NCI-H82 treated with DMSO at 0.1 percent for 48 hours (cell line): Measurements from ENCODE around the gene SUN1.
A peak's percentile ranks its signal among the peaks of the same experiment; 100 is the strongest.
"Not testable (repeated sequence)": the region's sequence is repeated elsewhere in the genome, so short reads cannot be mapped to it uniquely, and the experiment has no call there.

Source experiments
- DNase-seq: peaks from one replicate; lab custom pipeline; 2025; ENCODE audit not compliant: unreplicated experiment; lab: John Stamatoyannopoulos, UW

Gene SUN1

GRCh38 chr7:832167-832967 is at the start of gene SUN1:
Gene SUN1, plus strand, starts transcription at chr7:832476. Its CDS starts 49 bp downstream, at chr7:832525.
- DNase-seq = no peak

GRCh38 chr7:782718-783449 is 49.4 kb upstream of the SUN1 start:
- DNase-seq = no peak

DNA sequence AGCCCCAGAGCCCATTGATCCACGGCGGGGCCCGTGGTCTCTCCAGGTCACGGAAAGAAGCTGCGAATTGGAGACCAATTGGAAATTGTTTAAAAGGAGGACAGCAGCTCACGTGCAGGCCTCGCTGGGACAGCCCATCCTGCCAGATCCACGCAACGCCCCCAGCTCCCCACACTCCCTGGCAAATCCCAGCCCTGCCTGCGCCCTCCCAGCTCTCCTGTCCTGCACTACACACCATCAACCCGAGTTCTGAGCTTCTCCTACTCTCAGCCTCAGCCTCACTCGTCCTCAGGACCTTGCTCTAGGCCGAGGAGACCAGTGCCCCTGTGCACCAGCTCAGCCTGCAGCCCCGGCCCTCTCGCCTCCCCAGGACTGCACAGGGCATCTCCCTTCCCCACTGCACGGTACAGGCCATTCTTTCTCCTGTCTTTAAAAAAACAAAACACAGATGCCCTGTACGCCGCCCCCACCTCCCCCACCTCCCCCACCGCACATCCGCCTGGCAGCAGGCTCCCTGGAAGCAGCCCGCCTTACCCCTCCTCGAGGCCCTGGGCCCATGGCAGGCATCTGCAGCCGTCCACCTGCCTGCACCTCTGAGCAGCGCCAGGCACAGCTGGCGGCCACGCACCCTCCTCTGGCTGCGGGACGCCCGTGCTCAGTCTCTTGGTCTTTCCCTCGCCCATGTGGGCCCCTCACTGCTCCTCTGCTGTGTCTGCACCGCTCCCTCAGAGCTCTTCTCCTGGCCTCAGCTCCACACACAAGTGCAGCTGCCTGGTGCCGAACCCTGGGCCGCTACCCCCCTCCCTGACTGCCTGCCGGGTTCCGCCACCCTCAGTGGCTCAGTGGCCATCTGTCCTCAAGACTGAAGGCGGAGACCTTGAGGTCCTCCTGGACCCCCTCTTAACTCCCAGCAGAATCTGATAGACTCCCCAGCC is 48.5 kb upstream of the SUN1 start:
- DNase-seq = no peak

GRCh38 chr7:784971-785370 is 47.3 kb upstream of the SUN1 start:
- no peak for DNase-seq

DNA sequence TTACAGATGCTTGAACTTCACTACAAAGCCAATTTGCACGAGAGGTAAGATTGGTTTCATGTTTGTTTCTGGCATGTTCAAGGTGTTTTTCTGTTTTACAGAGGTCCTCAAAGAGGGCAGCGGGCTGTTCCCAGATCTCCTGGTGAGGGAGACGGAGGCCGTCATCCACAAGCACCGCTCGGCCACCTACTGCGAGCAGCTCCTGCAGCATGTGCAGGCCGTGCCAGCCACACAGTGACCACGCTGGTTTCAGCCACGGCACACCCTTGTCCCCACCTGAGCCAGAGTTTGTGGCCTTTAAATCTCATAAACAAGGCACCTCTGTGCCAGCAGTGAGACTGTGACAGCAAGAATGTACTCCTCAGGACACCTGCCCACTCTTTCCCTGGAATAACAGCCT is 46.9 kb upstream of the SUN1 start:
- DNase-seq = no peak

DNA sequence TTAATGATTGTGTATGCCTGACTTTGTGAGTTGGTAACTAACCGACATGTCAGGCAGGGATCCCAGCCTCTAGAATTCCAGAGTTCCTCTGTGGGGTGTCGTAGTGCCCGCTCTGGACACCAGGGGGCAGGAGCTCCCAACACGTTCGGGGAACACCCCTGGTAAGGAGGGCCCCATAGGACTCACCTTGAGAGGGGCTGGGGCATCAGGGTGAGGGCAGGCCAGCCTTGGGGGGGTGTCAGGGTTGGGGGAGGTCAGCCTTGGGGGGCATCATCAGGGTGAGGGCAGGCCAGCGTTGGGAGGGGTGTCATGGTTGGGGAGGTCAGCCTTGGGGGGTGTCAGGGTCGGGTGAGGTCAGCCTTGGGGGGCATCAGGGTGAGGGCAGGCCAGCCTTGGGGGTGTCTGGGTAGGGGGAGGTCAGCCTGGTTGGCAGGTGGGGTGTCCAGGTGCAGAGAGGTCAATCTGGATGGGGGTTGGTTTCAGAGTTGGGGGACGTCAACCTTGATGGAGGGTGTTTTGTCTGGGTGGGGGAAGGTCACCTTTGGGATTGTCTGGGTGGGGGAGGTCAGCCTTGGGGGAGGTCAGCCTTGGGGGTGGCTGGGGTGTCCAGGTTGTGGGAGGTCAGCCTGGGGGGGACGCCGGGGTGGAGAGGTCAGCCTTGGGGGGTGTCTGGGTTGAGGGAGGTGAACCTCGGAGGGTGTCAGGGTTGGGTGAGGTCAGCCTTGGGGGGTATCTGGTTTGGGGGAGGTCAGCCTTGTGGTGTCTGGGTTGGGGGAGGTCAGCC is 45.6 kb upstream of the SUN1 start:
- no peak for DNase-seq

DNA sequence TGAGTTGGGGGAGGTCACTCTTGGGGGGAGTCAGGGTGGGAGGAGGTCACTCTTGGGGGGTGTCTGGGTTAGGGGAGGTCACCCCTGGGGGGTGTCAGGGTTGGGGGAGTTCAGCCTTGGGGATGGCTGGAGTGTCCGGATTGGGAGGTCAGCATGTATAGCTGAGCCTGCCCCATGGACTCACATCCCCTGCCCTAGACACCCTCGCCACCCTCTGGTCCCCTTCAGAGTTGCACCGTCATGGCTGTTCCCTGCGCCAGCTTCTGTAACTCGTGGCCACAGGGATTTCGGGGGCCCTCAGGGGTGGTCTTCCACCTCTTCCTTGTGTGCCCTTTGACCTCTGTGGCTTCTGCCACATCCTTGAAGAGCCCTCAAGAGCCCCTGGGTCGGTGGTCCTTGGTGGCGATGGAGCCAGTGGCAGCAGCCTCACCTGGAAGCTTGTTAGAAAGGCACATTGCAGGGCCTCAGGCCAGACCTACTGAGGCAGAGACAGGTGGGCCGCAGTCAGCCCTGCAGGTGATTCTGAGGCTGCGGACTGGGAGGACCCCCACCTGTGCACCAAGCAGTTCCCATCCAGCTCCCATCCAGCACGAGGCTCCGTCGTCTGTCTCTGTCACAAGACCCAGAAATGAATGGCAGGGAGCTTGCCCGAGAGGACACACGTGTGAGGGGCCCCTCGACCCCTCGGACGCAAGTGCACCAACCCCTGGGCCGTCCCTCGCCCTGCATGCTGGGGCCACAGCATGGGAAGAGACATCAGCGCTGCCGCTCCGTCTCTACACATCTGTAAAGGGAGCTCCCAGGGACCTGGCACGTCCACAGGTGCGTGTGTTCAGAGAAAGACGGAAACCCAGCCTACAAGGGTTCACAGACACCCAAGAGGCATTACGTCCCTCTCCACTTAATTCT is 44.7 kb upstream of the SUN1 start:
- no peak for DNase-seq

DNA sequence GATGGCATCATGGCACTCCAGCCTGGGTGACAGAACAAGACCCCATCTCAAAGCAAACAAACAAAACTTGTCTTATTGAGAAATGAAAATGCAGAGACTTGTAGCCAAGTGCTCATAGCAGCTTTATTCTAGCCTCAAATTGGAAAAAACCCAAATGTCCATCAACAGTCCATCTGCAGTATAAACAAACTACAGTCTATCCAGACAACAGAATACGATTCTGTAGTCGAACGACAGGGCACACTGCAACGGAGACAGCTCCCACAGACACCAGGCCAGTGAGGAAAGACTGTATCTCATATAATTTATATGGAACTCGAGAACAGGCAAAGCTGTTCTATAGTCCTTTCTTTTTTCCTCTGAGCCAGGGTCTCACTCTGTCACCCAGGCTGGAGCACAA is 40.8 kb upstream of the SUN1 start:
- DNase-seq = no peak

GRCh38 chr7:794207-794606 is 38.1 kb upstream of the SUN1 start:
- DNase-seq = no peak

DNA sequence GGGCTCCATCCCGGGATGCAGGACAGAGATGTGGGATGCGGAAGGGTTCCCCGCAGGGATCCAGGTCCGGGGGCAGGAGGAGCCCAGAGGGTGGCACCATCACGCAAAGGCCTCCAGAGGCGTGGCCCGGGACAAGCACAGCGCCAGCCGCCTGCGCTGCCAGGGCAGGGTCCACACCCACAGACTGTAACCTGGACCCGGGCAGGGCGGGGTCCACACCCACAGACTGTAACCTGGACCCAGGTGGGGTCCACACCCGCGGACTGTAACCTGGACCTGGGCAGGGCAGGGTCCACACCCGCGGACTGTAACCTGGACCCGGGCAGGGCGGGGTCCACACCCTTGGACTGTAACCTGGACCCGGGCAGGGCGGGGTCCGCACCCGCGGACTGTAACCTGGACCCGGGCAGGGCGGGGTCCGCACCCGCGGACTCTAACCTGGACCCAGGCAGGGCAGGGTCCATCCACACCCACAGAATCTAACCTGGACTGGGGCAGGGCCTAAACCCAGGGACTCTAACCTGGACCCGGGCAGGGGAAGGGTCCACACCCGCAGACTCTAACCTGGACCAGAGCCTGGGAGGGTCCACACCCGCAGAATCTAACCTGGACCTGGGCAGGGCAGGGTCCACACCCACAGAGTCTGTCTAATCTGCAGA is 37.5 kb upstream of the SUN1 start:
- DNase-seq = no peak

- DNase-seq = not testable (repeated sequence)
Observed at GRCh38 chr7:796434-797169, 35.7 kb upstream of the SUN1 start.

DNA sequence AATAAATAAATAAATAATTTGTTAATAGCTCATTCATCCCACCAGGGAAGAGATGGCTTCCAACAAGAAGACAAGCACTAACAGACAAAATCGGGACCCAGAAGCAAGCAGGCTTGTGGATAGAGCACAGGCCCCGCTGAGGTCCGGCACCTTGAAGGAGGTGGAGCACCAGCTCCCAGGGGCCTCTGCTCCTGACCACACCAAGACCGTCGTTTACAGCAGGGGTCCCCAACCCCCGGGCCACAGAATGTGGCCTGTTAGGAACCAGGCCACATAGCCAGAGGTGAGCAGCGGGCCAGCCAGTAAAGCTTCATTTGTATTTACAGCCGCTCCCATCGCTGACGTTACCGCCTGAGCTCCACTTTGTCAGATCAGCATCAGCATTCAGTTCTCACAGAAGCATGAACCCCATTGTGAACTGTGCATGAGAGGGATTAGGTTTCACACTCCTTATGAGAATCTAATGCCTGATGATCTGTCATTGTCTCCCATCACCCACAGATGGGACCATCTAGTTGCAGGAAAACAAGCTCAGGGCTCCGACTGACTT is 33.3 kb upstream of the SUN1 start:
- no peak for DNase-seq

GRCh38 chr7:800692-801091 is 31.6 kb upstream of the SUN1 start:
- no peak for DNase-seq

DNA sequence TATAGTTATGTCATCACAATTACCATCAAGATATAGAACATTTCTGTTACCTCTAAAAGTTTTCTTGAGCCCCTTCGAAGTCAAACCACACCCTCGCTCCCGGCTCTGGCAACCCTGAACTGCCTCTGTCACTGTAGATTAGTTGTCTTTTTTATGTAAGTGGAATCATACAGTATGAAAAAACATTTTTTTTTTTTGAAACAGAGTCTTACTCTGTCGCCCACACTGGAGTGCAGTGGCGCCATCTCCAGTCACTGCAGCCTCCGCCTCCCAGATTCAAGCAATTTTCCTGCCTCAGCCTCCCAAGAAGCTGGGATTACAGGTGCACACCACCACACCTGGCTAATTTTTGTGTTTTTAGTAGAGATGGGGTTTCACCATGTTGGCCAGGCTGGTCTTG is 30.9 kb upstream of the SUN1 start:
- not testable (repeated sequence) for DNase-seq

- DNase-seq = peak; percentile 56
Observed at GRCh38 chr7:801940-802381, 30.3 kb upstream of the SUN1 start.

DNA sequence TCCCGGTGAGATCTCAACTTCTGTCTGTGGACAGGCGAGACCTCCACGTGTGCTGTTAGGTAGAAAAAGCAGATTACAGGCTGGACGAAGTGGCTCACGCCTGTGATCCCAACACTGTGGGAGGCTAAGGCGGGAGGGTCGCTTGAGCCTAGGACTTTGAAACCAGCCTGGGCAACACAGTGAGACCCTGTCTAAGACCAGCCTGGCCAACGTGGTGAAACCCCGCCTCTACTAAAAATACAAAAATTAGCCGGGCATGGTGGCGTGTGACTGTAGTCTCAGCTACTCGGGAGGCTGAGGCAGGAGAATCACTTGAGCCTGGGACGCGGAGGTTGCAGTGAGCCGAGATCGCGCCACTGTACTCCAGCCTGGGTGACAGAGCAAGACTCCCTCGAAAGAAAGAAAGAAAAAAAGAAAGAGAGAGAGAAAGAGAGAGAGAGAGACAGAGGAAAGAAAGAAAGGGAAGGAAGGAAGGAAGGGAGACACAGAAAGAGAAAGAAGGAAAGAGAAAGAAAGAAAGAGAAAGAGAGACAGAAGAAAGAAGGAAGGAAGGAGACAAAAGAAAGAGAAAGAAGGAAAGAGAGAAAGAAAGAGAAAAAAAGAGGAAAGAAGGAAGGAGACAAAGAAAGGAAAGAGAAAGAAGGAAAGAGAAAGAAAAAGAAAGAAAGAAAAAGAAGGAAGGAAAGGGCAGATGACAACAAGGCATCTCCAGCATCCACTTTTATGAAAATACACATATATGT is 29.6 kb upstream of the SUN1 start:
- no peak for DNase-seq

DNA sequence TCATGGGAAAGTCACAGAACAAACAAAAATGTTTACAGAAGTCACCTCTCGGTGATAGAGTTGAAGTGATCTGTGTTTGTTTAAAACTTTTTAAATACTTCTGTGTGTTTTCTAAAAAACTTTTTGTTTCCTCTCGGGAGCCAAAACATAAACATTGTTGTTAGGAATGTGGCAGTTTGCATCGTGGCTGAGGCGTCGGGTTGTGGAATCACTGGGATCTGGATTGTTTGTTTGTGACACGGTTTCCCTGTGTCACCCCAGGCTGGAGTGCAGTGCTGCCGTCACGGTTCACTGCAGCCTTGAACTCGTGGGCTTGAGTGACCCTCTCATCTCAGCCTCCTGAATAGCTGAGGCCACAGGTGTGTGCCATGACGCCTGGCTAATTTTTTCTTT is 29.0 kb upstream of the SUN1 start:
- DNase-seq = no peak
